NCI-H1436 (cell line): ENCODE results near the gene TFEB.

Source experiments
- DNase-seq: peaks from one replicate; lab custom pipeline; 2025; lab: John Stamatoyannopoulos, UW

Gene TFEB

DNA sequence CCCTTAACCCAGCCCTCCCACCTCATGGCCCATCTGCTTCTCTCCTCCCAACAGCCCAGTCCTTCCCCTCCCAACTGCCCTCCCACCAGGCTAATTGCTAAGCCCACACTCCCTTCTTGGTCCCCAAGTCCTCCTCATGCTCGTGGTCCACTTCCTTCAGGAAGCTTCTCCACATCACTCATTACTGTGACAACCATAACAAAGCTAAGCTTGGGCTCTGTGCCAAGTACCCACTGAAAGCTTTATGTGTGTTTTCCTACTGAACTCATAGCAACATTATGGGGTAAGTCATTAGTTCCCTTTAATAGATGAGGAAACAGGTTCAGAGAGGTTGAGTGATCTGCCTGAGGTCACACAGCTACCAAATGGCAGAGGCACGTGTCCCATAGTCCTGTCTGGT lies 28.1 kb upstream of the TFEB start:
- no peak for DNase-seq

DNA sequence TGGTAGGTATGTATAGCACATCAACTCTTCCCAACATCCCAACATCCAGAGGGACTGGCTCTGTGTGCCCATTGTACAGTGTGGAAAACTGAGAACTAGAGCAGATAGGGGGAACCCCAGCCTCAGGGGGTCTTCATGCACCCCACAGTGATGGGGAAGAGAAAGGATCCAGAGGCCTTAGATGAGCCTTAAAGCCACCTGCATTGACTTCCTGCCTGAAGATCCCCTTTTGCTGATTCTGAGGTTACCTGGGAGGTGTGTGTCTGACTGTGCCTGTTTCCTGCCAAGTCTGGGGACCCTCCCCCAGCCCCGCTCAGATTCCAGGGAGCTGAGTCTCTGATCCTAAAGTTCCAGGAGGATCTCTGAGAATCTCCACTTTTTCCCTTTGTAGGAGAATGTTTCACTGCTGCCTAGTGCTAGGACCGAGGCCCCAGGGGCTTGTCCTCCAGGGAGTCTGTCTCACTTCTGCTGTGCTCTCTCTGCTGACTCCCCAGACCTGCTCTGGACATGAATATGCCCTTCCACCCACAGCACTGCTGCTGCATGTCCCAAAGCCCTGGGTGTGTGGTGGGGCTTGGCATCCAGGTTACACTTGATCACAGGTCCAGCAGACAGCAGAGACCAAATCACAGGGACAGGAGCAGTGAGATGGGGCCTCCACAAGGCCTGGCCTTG lies 24.6 kb upstream of the TFEB start:
- DNase-seq, result no peak

DNA sequence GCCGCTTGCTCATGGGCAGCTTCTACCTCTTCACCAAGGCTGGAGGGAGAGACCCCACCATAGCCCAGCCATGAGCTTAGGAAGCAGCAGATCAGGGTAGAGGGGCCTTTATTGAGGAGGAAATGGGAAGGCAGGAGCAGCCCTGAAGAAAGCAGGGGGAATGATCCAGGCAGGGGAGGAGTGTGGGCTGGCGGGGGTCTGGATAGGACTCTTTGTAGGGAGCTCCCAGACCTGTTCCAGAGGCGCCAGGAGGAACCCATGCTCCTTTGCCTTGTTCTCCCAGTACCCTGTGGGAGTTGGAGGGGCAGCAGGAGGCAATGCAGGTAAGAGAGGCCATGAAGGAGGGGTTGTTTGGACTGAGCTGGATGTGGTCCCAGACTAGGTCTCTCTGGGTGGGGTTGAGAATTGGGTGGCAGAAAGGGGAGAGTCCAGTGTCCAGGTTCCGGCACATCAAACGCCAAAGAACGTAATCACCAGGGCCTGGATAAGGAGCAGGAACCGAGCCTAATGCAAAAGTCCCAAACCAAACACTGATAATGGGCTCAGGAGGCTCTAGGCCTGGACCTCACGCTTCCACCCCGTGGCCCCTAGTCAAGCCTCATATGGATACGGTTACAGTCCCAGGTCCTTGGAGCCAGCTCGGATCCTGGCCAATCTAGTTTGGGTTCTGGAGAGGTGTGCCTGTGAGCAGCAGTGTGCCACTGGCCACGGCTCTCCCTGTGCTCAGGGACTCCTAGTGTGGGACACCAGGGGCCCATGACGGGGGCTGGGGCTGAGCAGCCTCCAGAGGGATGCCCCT lies 23.9 kb upstream of the TFEB start:
- no peak for DNase-seq

DNA sequence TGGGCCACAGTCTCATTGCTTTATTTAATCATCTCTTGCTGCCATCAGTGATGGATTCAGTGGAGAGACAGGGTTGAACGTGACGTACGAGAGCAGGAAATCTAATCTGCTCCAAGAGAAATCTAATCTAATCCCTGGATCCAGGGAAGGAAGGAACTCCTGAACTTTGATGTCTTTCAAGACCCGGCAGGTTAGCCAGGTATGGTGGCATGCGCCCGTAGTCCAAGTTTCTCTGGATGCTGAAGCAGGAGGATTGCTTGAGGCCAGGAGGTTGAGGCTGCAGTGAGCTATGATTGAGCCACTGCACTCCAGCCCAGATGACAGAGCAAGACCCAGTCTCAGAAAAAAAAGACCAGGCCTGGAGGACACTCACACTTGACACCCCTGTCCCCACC lies 23.2 kb upstream of the TFEB start:
- DNase-seq, result no peak

DNA sequence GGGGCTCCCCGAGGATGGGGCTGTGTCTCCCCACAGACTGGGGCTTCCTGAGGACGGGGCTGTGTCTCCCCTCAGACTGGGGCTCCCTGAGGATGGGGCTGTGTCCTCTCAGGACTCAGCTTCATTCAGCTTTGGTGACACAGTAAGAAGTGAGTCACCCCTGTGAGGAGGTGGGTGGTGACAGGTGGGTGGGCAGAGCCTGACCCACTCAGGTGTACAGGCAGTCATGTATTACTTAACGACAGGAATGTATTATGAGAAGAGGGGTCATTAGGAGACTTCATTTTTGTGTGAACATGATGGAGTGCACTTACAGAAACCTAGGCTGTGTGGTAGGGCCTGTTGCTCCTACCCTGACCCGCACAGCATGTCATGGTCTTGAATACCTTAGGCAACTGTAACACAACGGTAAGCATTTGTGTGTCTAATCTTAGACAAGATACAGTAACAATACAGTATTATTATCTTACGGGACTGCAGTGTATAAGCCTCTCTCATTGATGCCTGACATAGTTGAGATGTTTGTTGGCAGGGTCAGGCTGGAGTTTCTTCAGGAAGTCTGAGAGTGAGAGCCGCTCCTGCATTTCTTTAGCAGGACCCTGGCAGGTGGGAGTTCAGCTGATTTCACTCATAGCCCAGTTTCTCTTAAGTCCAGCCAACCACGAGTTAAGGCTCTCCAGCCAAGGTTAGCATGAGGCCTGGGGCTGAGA lies 22.7 kb upstream of the TFEB start:
- no peak for DNase-seq

DNA sequence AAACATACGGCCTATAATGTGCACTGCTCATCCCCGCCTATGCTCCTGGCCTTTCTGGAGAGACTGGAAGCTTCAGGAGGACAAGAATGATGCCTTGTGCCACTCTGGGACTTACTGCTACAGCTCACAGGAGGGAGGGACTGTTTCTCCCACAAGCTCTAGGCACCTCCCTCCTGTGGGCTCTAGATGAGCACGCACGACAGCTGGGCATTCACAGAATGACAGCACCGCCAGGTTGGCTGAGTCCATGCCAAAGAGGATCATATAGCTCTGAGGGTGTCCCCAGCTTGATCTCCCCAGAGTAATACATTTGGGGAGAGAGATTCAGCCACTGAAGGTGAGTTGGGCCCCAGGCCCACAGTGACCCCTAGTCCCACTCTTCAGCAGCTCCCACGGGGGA lies 21.9 kb upstream of the TFEB start:
- no peak for DNase-seq

DNA sequence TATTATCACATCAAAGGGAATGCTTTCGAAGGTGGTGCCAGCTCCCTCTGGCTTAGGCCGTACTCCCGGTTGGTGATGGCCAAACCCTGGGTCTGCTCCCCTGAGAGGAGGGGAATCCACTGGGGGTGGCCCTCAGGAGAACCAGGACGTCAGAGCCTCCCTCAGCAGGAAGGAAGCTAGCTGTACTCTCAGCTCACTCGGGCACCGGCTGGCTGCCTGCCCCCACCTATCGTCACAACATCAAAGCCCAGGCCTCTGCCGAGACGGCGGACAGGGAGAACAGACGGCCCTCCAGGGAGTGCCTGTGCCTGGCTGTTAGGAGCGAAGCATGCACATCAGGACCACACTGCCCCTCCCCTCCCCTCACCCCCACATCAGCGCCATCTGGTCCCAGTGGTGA lies 20.9 kb upstream of the TFEB start:
- no peak for DNase-seq

DNA sequence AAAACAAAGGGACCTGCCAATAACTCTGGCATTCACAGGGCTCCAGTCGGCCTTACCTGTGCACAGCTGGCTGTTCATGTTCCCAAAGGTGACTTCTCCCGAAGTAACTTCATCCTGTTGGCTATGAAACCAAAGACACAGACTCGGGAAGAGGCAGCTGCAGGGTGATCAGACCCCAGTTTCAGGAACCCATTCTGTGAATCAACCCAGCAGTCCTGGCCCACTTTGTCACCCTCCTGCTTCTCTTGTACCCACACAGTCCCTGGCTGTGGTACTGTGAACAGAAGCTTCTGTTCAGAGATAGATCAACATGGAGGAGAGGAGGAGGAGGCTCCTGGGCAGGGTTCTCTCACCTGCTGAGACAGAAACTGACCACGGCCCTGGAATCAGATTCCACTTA lies 20.5 kb upstream of the TFEB start:
- no peak for DNase-seq

DNA sequence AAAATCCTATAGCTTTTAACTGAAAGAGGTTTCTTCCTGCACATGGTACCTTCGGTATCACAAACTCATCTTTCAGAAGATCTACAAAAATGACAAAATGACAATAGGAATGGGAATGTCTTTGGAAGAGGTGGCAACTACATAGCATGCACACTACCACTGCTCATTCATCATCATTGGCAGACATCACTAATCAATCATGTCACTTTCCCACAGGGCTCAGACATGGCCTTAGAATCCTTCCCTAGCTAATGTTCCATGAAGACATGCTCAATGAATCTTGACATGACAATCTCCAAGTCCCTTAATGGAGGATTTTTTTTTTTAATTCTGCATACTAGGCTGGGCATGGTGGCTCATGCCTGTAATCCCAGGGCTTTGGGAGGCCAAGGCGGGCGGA lies 15.0 kb upstream of the TFEB start:
- DNase-seq, result no peak

DNA sequence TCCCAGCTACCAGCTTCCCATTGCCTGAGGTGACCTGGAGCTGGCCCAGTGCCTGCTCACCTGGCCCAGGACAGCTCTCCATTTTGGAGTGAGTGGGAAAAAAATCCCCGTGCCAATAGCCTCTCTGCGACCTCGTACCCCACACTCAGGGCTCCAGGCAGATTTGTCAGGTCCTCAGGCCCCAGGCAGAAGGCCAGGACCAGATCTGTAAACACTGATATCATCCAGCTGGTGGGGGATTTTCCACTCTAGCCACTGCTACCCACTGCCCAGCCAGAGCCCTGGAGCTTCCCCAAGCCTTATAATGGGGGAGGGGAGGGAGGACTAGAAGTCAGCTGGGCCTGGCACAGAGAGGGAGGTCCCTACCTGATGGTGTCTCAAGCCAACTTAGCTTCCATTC lies 13.1 kb upstream of the TFEB start:
- no peak for DNase-seq

DNA sequence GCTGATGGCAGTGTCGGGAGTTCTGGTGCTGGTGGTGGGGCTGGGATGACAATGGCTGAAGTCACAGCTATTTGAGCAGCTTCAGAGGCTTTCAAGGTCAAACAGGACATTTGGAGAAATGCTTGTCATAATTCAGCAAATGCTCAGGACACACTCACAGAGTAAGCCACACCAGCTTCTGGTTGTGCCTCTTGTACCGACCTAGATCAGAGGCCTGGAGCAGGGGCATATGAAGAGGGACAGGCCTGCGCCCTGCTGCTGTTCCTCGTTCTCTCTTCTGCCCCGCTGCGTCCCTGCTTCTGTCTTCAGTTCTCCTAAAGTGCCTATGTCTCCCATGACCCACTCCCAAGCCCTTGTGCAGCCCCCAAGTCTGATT lies 12.7 kb upstream of the TFEB start:
- DNase-seq, result no peak

DNA sequence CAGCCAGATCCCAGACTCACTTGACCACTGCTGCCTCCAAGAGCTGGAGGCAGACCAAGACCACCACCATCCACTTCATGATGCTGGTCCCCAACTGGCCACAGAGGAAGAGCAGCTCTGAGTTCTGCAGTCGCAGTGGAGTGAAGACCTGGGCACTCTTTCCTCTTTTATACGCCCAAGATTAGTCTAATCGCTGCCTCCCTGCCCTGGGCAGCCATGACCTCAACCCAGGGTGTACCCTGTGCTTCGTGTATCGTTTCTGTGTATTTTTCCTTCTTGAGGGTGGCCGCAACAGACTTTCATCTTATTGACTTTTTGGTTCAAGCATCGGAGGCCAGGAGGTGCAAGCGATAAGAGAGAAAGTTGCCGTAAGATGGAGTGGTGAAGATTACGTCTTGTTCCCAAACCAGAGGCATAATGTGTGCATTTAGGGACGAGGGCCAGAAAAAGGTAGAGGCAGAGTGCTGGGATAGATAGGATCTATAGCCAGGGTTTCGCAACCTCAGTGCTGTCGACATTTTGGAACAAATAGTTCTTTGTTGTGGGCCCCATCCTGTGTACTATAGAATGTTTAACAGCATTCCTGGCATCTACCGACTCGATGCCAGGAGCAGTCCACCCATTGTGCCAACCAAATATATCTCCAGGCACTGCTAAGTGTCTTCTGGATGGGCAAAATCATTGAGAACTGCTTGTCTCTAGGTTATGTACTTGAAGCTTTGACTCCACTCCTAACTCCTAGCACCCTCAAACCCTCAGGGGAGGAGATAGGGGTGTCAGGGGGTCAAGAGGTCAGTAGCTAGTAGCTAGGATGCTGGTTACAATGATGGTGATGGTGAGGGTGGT lies 12.1 kb upstream of the TFEB start, which contains the start of gene PGC:
TSS of gene PGC (minus strand) at position 142 of the 846 bp plus-strand sequence. CDS start at position 79, 63 bp downstream.
- no peak for DNase-seq

DNA sequence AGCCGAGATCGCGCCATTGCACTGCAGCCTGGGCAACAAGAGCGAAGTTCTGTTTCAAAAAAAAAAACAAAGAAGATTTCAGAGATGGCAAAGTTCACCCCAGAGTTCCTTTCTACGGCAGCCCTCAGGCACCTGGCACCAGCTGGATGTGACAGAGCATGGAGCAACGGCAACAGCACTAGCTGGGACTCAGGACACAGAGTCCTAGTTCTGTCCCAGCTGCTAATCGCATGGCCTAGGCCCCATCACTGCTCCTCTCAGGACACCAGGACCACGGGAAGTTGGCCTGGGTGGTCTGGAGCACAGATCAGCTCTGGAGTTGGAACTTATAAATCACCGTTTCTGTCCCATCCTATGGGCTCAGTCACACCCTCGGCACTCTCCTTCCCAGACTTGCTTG lies 10.7 kb upstream of the TFEB start:
- DNase-seq, result no peak

DNA sequence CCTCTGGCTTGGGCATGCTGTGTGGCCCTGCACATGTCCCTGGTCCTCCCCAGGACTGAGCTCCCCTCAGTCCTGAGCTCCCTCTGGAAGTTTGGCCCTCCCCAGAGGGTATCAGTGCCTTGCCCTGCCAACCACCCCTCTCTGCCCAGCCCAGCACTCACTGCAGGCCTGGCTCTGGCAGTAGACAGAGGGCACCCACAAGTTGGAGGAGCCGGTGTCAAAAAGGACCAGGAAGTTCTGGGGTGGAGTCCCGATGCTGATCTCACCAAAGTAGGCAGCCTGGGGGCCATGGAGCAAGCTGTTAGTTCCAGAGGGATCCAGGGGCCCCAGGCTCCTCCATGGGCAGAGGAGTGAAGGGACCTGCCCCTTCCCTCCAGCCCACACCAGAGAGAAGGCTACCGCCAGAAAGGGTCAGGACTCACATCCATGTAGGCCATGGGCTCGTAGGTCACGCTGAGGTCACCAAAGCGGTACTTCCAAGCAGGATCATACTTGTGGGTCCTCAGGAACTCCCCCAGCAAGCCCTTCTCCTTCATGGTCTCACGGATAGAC lies 8.9 kb upstream of the TFEB start:
- no peak for DNase-seq

DNA sequence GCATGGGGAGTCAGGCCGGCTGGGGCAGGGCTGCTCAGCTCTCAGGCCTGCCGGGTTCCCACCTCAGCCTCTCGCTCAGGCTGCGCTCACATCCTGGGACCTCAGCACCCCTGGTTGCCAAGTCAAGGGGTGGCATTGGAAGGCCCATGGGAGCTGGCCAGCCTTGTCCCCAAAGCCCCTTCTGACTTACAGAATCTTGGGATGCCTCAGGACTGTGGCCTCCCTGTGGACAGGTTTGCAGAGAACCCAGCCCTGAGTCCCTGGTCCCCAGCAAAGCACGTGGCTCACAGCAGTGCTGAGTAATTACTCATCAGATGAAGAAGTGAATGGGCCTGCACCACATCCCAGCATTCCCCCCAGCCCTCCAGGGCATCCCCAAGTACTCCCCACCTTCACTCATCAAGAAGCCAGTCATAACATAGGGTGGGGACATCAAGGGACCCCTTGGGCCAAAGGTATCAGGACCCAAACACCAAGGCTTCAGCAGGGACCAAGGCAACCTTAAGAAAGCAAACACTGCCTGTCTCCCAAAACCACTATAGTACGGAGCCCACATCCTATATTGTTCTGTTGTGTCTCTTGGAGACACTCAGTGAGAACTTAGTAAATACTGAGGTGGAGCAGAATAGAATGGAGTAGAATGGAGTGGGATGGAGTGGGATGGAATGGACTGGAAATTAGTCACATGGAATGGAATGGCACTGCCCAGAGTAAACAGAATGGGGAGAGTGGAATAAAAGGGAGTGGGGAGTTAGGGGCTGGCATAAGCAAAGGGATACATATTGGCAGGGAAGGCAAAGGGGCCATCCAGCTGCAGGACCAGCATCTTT lies 8.2 kb upstream of the TFEB start:
- no peak for DNase-seq

DNA sequence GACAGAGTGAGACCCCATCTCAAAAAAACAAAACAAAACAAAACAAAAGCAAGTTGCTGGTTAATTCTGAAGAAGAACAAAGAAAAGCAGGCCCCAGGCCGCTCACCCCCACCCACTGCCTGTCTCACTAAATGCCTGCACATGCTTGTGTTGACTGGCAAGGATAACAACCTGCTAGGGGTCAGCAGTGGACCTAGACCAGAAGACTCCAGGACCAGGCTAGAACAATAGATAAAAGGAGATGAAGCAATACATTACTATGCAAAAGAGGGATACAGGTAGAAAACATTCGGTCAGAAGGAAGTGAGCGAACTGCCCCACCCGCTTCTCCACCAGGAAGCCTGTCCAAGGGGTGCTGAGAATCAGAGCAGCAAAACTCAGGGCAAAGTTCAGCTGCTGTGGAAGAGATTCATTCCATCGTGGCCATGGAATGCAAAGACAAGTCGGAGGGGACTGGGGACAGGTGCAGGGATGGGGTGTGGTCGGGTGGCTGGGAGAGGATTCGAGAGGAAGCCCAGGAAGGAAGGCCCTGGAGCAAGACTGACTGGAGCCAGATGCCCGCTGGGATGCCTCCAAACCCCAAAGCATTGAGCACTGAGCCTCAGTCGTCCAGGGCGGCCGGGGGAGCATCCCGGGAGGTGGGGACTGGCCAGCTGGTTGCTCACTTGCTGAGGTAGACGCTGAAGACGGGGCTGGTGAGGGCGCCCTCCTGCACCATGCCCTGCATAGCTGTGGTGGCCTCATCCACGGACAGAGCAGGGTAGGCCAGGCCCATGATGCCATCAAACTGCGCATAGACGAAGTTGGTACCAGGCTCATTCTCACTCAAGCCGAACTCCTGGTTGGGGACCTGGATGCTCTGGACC lies 6.5 kb upstream of the TFEB start:
- DNase-seq, result no peak

DNA sequence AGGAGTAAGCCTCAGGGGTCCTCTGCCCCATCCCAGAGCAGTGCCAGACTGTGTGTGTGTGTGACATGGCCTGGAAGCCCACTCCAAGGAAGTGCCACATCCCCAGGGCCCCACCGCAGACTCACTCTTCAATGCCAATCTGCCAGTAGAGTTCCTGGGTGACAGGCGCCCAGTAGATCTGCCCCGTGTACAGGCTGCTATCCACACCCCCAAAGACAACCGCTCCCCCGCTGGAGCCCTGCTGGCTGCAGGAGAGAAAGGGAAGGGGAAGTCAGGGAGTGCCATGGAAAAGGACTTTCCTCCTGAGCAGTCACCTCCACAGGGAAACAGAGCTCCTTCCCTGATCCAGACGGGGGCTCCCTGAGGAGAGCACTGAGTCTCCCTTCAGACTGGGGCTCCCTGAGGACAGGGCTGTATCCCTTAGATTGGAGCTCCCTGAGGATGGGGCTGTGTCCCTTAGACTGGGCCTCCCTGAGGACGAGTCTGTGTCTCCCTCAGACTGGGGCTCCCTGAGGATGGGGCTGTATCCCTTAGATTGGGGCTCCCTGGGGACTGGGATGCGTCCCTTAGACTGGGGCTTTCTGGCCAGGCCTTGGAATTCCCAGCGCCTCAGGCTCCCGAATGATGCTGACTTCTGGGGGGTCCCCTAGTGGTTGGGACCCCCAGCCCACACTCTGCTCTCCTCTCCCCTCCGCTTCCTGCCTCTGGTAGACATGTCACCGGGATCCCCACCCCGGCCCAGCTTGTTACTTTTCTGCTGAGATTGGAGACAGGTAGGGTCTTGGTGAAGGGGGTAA lies 5.2 kb upstream of the TFEB start:
- no peak for DNase-seq

DNA sequence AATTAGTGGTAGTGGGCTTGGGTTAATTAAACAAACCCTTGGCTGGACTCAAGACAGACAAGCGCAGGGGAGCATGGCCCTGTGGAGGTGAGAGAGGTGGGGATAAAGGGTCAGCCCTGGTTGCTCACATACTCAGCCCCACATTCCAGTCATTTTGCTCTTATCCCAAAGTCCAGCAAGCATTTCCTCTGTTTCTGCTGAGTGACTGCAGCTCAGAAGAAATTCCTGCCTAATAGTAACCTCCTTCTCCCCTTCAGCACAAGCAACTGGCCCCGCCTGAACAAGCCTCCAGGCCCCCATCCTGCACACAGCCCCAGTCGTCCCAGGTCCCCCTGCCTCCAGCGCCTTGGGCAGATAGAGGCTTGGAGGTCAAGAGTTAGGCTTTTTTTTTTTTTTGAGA lies 3.6 kb upstream of the TFEB start:
- no peak for DNase-seq

DNA sequence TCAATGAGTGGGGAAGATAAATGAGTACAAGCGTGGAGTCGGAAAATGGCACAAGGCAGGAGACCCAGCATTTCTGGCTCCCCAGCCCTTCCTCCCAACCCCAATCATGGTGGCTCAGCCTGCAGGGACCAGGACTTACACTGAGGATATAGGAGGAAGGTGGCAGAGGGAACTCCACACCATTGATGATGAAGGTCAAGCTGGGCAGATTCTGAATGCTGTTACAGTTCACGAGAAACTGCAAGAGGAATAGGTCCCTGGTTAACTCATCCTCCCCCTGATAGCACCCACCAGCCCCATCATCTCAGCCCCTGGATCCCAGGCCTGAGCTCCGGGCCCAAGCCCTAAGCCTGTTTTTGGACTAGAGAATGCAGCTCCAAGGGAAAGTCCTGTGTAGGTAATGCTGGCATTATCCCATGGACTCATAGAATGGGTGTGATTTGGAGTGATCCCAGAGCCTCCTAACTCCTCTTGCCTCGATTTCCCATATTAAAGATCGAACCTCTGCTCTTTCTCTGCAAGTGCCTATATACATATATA lies 2.3 kb upstream of the TFEB start:
- no peak for DNase-seq
